HCT116 (cell line): ENCODE results near the gene CLIC3.

Experiments
- CTCF ChIP-seq, 3 experiments: fragments of 200-600 bp in 1 of 3; sonication (generic) in 1 of 3; IDR thresholded peaks in 2 of 3; conservative IDR thresholded peaks in 1 of 3; 2 replicates each; pipeline ENCODE4 v1.5.1; 2012 to 2017; ENCODE audit warnings: low read depth in 2 of 3, low read length in 2 of 3, antibody characterized with exemption in 1 of 3, borderline replicate concordance in 1 of 3, control low read depth in 1 of 3, mild to moderate bottlenecking in 1 of 3, mixed read lengths in 1 of 3, mixed run types in 1 of 3, moderate library complexity in 1 of 3; ENCODE audit not compliant: insufficient read depth in 1 of 3
- EGR1 ChIP-seq: IDR thresholded peaks from 2 replicates; pipeline ENCODE4 v1.6.1; 2012; ENCODE audit warnings: low read depth
- EZH2 ChIP-seq: fragments of 200-600 bp; sonication (generic); IDR thresholded peaks from 2 replicates; pipeline ENCODE4 v1.6.1; 2017; ENCODE audit warnings: antibody characterized with exemption, mixed run types
- EZH2phosphoT487 ChIP-seq: fragments of 200-600 bp; IDR thresholded peaks from 2 replicates; pipeline ENCODE4 v1.6.1; 2018; ENCODE audit warnings: antibody characterized with exemption, borderline replicate concordance
- FOSL1 ChIP-seq: IDR thresholded peaks from 2 replicates; pipeline ENCODE4 v1.6.1; 2012; ENCODE audit warnings: low read depth
- POLR2A ChIP-seq: IDR thresholded peaks from 2 replicates; pipeline ENCODE4 v1.7.0; 2011; ENCODE audit warnings: borderline replicate concordance; ENCODE audit not compliant: insufficient read depth, insufficient read length; ENCODE audit errors: extremely low read depth
- POLR2AphosphoS5 ChIP-seq: IDR thresholded peaks from 2 replicates; pipeline ENCODE4 v1.6.1; 2011; ENCODE audit warnings: mild to moderate bottlenecking, low read depth, low read length, moderate library complexity
- RAD21 ChIP-seq: IDR thresholded peaks from 2 replicates; pipeline ENCODE4 v1.6.1; 2012; ENCODE audit warnings: low read depth, mild to moderate bottlenecking
- REST ChIP-seq: IDR thresholded peaks from 2 replicates; pipeline ENCODE4 v1.6.1; 2012; ENCODE audit warnings: low read depth
- TCF7L2 ChIP-seq: IDR thresholded peaks from 2 replicates; pipeline ENCODE4 v1.7.0; 2011; ENCODE audit warnings: borderline replicate concordance, inconsistent platforms; ENCODE audit not compliant: insufficient read depth, insufficient read length; ENCODE audit errors: extremely low read depth
- YY1 ChIP-seq: IDR thresholded peaks from 2 replicates; pipeline ENCODE4 v1.6.1; 2011; ENCODE audit warnings: low read length, low read depth, moderate library complexity, mild to moderate bottlenecking; ENCODE audit not compliant: insufficient replicate concordance; ENCODE audit errors: extremely low read depth
- ZBTB33 ChIP-seq: IDR thresholded peaks from 2 replicates; pipeline ENCODE4 v1.6.1; 2011; ENCODE audit warnings: mild to moderate bottlenecking, low read length, moderate library complexity; ENCODE audit not compliant: insufficient replicate concordance; ENCODE audit errors: extremely low read depth
- ZFX ChIP-seq: fragments of 450-650 bp; IDR thresholded peaks from 2 replicates; pipeline ENCODE4 v1.6.1; 2017
- ZNF274 ChIP-seq: fragments of 200-500 bp; sonication (Bioruptor generic); IDR thresholded peaks from 2 replicates; pipeline ENCODE4 v1.6.1; 2014; ENCODE audit warnings: mild to moderate bottlenecking, low read depth, low read length, inconsistent platforms

GRCh38 chr9:137014166-137014565 lies 17.8 kb upstream of the CLIC3 start:
- no peak for TF ChIP-seq POLR2A
- TF ChIP-seq CTCF (IDR thresholded peaks at IDR 0.05 in 2 of 3, conservative IDR thresholded peaks at IDR 0.05 in 1 of 3; ENCODE audit: borderline replicate concordance in 1 of 3, insufficient read depth in 1 of 3, low read depth in 2 of 3, low read length in 2 of 3) = no peak
- TF ChIP-seq POLR2AphosphoS5 = no peak
- TF ChIP-seq ZFX = no peak
- TF ChIP-seq REST = no peak
- no peak for TF ChIP-seq EZH2
- TF ChIP-seq FOSL1 = no peak
- no peak for TF ChIP-seq TCF7L2
- TF ChIP-seq ZBTB33 = no peak
- TF ChIP-seq YY1 = no peak
- no peak for TF ChIP-seq RAD21
- TF ChIP-seq EGR1 = no peak
- TF ChIP-seq EZH2phosphoT487 = no peak
- TF ChIP-seq ZNF274 = no peak
